GM19468 (cell line): Measurements from ENCODE around the gene RGS16.

ENCODE experiments used
- ATAC-seq: cut with Tn5 transposase; IDR thresholded peaks from one replicate; pipeline ENCODE4 v1.9.1; 2021; ENCODE audit warnings: mild to moderate bottlenecking, moderate library complexity, moderate number of reproducible peaks; ENCODE audit not compliant: unreplicated experiment; ENCODE audit errors: extremely low read depth

The RGS16 gene

GRCh38 chr1:182611787-182612186, 7.6 kb upstream of the RGS16 start:
- no peak for ATAC-seq

GRCh38 chr1:182611326-182611725, 7.1 kb upstream of the RGS16 start:
- ATAC-seq, result no peak

GRCh38 chr1:182610606-182611194, 6.5 kb upstream of the RGS16 start:
- no peak for ATAC-seq

- ATAC-seq, result no peak
Measured at GRCh38 chr1:182608845-182609610, 4.8 kb upstream of the RGS16 start.

GRCh38 chr1:182608236-182608635, 4.0 kb upstream of the RGS16 start:
- ATAC-seq, result no peak

GRCh38 chr1:182607566-182607965, 3.4 kb upstream of the RGS16 start:
- no peak for ATAC-seq

GRCh38 chr1:182603646-182604174, 479 bp downstream of the RGS16 start:
- peak; percentile 2 for ATAC-seq

GRCh38 chr1:182602935-182603645, 1.1 kb downstream of the RGS16 start:
- no peak for ATAC-seq

- ATAC-seq, result no peak
Measured at GRCh38 chr1:182601913-182602312, 2.3 kb downstream of the RGS16 start.

- no peak for ATAC-seq
Measured at GRCh38 chr1:182601416-182601786, 2.8 kb downstream of the RGS16 start.

GRCh38 chr1:182600745-182601415, 3.3 kb downstream of the RGS16 start:
- ATAC-seq, result no peak

GRCh38 chr1:182600036-182600713, 4.0 kb downstream of the RGS16 start:
- no peak for ATAC-seq

- no peak for ATAC-seq
Measured at GRCh38 chr1:182599339-182599738, 4.8 kb downstream of the RGS16 start.

- ATAC-seq, result no peak
Measured at GRCh38 chr1:182598296-182598695, 5.9 kb downstream of the RGS16 start.

GRCh38 chr1:182596934-182597333, 7.3 kb downstream of the RGS16 start:
- no peak for ATAC-seq

GRCh38 chr1:182595641-182596240, 8.4 kb downstream of the RGS16 start:
- ATAC-seq, result no peak

- no peak for ATAC-seq
Measured at GRCh38 chr1:182589931-182590330, 14.3 kb downstream of the RGS16 start.

- ATAC-seq, result no peak
Measured at GRCh38 chr1:182589520-182589919, 14.7 kb downstream of the RGS16 start.

- peak; percentile 35 for ATAC-seq
Measured at GRCh38 chr1:182588500-182589396, 15.4 kb downstream of the RGS16 start, which contains the start of gene RNASEL. RNASEL (minus strand) TSS chr1:182589256; CDS start chr1:182586806, 2,450 bp downstream.
